ENCODE data around the gene TMEM178B.

The TMEM178B gene

GRCh38 chr7:141436575-141437075, 362.8 kb downstream of the TMEM178B start:
- DNase-seq, result no peak

GRCh38 chr7:141439164-141439563, 365.3 kb downstream of the TMEM178B start:
- no peak for DNase-seq

GRCh38 chr7:141439776-141440175, 365.9 kb downstream of the TMEM178B start:
- DNase-seq, result no peak

GRCh38 chr7:141441837-141442627, 368.2 kb downstream of the TMEM178B start:
- DNase-seq, result no peak

- no peak for DNase-seq
Observed at GRCh38 chr7:141442781-141443180, 368.9 kb downstream of the TMEM178B start.

GRCh38 chr7:141444961-141445360, 371.1 kb downstream of the TMEM178B start:
- no peak for DNase-seq

GRCh38 chr7:141451232-141451631, 377.4 kb downstream of the TMEM178B start:
- DNase-seq, result no peak

- no peak for DNase-seq
Observed at GRCh38 chr7:141452911-141453310, 379.0 kb downstream of the TMEM178B start.

- DNase-seq, result no peak
Observed at GRCh38 chr7:141454338-141454737, 380.5 kb downstream of the TMEM178B start.

GRCh38 chr7:141455723-141456122, 381.9 kb downstream of the TMEM178B start:
- DNase-seq, result no peak

- DNase-seq, result no peak
Observed at GRCh38 chr7:141456298-141456697, 382.4 kb downstream of the TMEM178B start.

- no peak for DNase-seq
Observed at GRCh38 chr7:141456711-141457110, 382.8 kb downstream of the TMEM178B start.

- no peak for DNase-seq
Observed at GRCh38 chr7:141460781-141461715, 387.2 kb downstream of the TMEM178B start.

- DNase-seq, result no peak
Observed at GRCh38 chr7:141461924-141462323, 388.1 kb downstream of the TMEM178B start.

GRCh38 chr7:141462958-141463357, 389.1 kb downstream of the TMEM178B start:
- DNase-seq, result no peak

GRCh38 chr7:141463986-141464385, 390.1 kb downstream of the TMEM178B start:
- no peak for DNase-seq

GRCh38 chr7:141464551-141464950, 390.7 kb downstream of the TMEM178B start:
- DNase-seq, result no peak

GRCh38 chr7:141466151-141466904, 392.5 kb downstream of the TMEM178B start:
- no peak for DNase-seq

GRCh38 chr7:141468341-141468740, 394.5 kb downstream of the TMEM178B start:
- no peak for DNase-seq

GRCh38 chr7:141475679-141476078, 401.8 kb downstream of the TMEM178B start:
- no peak for DNase-seq

GRCh38 chr7:141477865-141478264, 404.0 kb downstream of the TMEM178B start:
- no peak for DNase-seq

GRCh38 chr7:141478845-141479244, 405.0 kb downstream of the TMEM178B start:
- DNase-seq, result no peak

GRCh38 chr7:141480953-141481352, 407.1 kb downstream of the TMEM178B start:
- DNase-seq, result no peak
